Body of pancreas (tissue), 4 donors: Measurements from ENCODE around the gene LRWD1. TPM values are rescaled to one million over a fixed set of nuclear protein-coding genes. Genes with fewer than 3 reads are reported as not detected.
"Not testable (repeated sequence)": the region's sequence is repeated elsewhere in the genome, so short reads cannot be mapped to it uniquely, and the experiment has no call there.

Source experiments
- ATAC-seq: fragments of 150-250 bp; one replicate; pipeline ENCODE4 v1.9.1; 2016
- DNase-seq, 4 donors: peaks; one replicate each; pipeline ENCODE4 v3.0.0-alpha.2; 2019
- H3K27ac ChIP-seq, 4 donors: fragments of 200-600 bp; sonication (generic); 1 replicate in 3 of 4; 2 replicates in 1 of 4; pipeline versions ENCODE4 v1.5.1 to v1.6.1; 2016 to 2019; ENCODE audit warnings: mild to moderate bottlenecking in 1 of 4, mixed read lengths in 1 of 4, moderate library complexity in 1 of 4
- H3K27me3 ChIP-seq, 2 donors: fragments of 200-600 bp; sonication (generic); one replicate each; pipeline ENCODE4 v1.6.0; 2016; ENCODE audit warnings: mild to moderate bottlenecking in 1 of 2
- H3K36me3 ChIP-seq, 2 donors: fragments of 200-600 bp; sonication (generic); replicated peaks in 1 of 2; 2 replicates each; pipeline ENCODE4 v1.5.1; 2016; ENCODE audit warnings: low read depth in 2 of 2; ENCODE audit not compliant: insufficient read depth in 1 of 2
- H3K4me1 ChIP-seq: fragments of 200-600 bp; sonication (generic); one replicate; pipeline ENCODE4 v1.6.0; 2016
- H3K4me3 ChIP-seq, 2 donors: fragments of 200-600 bp; sonication (generic); 1 replicate in 1 of 2; 2 replicates in 1 of 2; pipeline ENCODE4 v1.5.1; 2016 to 2019
- H3K9me3 ChIP-seq, 3 donors: fragments of 200-600 bp; sonication (generic); 1 replicate in 2 of 3; 2 replicates in 1 of 3; pipeline ENCODE4 v1.5.1; 2016
- POLR2A ChIP-seq, 3 donors: fragments of 450-650 bp; IDR thresholded peaks; one replicate each; pipeline ENCODE4 v1.6.1; 2016; ENCODE audit warnings: antibody characterized with exemption in 3 of 3, mild to moderate bottlenecking in 2 of 3
- WGBS, 2 donors: methylation state at CpG; one replicate each; pipeline ENCODE4 v1.1.5; 2017; 5-methylcytosine and 5-hydroxymethylcytosine counted together
- intact Hi-C: fragments of 100-400 bp; cut with DNase I; formaldehyde crosslinking; loops from one replicate; pipeline ENCODE4 v1.15.1; 2023
- total RNA-seq, 2 donors: library from RNA; depleted of rRNA; stranded (reverse); fragments of >200 nt; gene quantifications; one replicate each; pipeline ENCODE4 v1.1.0, GENCODE V29; 2016
- TF ChIP-seq, protein P1 (sequence below), 7 experiments: fragments of 450-650 bp in 4 of 7; fragments of 200-600 bp in 3 of 7; sonication (generic) in 3 of 7; IDR thresholded peaks; one replicate each; pipeline ENCODE4 v1.5.1; 2016 to 2019; ENCODE audit warnings: antibody characterized with exemption in 7 of 7

The LRWD1 gene
- total RNA-seq, 2 donors from 2014 or later = 13.7 to 27.4 TPM

DNA sequence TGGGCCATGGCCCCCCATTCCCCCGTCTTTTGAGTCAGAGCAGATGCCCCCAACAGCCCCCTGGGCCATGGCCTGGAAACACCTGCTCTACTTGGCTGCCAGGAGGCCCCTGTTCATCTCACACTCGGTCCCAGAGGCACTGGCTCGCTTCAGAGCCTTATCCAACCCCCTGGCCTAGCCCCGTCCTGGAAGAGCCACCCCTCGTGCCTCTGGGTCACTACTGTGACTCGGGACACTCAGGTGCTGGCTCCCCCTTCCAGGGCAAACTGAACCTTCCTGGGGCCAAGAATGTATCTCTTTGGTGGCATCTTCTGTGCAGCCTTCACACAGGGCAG is 7.0 kb downstream of the LRWD1 start:
- no peaks in the 10 kb centered on the region for H3K27me3 ChIP-seq
- no peak overlapping the region for H3K27ac ChIP-seq
- H3K4me3 ChIP-seq = no peak overlapping the region
- no peaks in the 10 kb centered on the region for H3K4me1 ChIP-seq
- no peak for TF ChIP-seq POLR2A (IDR thresholded peaks at IDR 0.05)
- TF ChIP-seq, protein P1, sequence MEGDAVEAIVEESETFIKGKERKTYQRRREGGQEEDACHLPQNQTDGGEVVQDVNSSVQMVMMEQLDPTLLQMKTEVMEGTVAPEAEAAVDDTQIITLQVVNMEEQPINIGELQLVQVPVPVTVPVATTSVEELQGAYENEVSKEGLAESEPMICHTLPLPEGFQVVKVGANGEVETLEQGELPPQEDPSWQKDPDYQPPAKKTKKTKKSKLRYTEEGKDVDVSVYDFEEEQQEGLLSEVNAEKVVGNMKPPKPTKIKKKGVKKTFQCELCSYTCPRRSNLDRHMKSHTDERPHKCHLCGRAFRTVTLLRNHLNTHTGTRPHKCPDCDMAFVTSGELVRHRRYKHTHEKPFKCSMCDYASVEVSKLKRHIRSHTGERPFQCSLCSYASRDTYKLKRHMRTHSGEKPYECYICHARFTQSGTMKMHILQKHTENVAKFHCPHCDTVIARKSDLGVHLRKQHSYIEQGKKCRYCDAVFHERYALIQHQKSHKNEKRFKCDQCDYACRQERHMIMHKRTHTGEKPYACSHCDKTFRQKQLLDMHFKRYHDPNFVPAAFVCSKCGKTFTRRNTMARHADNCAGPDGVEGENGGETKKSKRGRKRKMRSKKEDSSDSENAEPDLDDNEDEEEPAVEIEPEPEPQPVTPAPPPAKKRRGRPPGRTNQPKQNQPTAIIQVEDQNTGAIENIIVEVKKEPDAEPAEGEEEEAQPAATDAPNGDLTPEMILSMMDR (IDR thresholded peaks at IDR 0.05) = no peak
- intact Hi-C loops = no loop called here
- 91 to 92% methylated on average over 1 to 6 of the region's 6 CpGs for WGBS, 2 donors
- DNase-seq = peak in 1 of 4 donors; percentile 1
- no peak for ATAC-seq
- H3K9me3 ChIP-seq = no peaks in the 10 kb centered on the region
- H3K36me3 ChIP-seq = peaks cover 0 to 6% of the 10 kb centered on the region in 2 donors

DNA sequence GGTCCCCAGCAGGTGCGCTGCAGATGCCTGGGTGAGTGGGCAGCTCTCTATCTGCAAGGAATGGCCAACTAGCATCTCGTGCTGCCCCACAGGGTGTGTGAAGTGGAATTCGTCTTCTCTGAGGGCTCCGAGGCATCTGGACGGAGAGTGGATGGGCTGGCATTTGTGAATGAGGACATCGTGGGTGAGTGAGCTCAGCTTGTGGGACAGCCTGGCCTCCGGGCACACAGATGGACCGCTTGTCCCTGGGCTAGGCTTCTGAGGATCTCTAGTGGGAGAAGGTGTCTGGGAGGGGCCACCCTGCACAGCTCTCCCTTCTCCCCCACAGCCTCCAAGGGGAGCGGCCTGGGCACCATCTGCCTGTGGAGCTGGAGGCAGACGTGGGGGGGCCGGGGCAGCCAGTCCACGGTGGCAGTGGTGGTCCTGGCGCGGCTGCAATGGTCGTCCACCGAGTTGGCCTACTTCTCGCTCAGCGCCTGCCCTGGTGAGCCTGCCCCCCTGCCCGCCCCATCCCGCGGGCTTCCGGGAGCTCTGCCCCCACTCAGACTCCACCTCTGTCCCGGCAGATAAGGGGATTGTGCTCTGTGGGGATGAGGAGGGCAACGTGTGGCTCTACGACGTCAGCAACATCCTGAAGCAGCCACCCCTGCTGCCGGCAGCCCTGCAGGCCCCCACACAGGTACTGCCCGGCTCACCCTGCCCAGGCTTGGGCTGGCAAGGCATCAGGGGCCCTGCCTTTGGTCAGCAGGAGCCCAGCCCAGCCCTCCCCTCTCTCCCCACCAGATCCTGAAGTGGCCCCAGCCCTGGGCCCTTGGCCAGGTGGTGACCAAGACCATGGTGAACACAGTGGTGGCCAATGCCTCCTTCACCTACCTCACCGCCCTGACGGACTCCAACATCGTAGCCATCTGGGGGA is 7.6 kb downstream of the LRWD1 start:
- Histone ChIP-seq H3K36me3 (peaks cover 0 to 6% of the 10 kb centered on the region in 2 donors), H3K4me1 (no peaks in the 10 kb centered on the region), H3K9me3 (no peaks in the 10 kb centered on the region), H3K27ac (no peak overlapping the region), H3K4me3 (no peak overlapping the region), H3K27me3 (no peaks in the 10 kb centered on the region)
- WGBS, 2 donors = 78 to 85% methylated on average over 17 of the region's 31 CpGs
- DNase-seq (peak in 1 of 4 donors; percentile 1), ATAC-seq (no peak)
- TF ChIP-seq, protein P1 (IDR thresholded peaks at IDR 0.05) = no peak
- no peak for TF ChIP-seq POLR2A (IDR thresholded peaks at IDR 0.05)
- intact Hi-C loops = no loop called here

DNA sequence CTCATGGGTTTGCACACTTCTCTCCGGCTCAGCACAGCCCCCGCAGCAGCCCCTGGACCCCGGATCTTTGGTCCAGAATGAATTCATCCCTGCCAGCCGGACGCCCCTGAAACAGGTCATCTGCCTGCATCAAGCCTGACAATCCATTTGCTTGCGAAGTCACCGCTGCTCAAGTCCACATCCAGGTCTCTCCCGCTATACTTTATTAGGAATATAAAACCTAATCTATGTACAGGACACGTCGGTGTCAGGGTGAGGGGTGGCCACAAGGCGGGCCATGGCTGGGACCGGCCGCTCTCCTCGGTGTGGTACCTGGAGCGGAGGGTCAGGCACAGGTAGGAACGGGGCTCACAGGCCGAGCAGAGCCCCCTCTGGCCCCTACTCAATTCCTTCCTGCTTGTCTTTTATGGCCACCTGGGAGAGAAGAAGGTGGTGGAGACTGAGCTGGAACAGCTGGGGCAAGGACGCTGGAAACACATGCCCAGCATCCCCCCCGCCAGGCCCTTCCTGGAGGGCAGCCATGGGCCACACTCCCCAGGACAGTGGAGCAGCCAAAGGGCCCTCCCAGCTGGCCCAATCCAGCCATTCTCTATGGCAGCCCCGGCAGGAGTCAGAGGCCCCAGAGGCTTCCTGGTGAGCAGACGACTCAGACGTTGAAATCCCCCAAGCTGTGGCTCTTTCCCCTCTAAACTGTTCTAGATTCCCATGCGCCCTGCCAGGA is 8.6 kb downstream of the LRWD1 start:
- no peaks in the 10 kb centered on the region for H3K9me3 ChIP-seq
- H3K27me3 ChIP-seq = no peaks in the 10 kb centered on the region
- H3K36me3 ChIP-seq = peaks cover 0 to 6% of the 10 kb centered on the region in 2 donors
- no peak for ATAC-seq
- no peak overlapping the region for H3K27ac ChIP-seq
- peak in 1 of 4 donors; percentile 1 for DNase-seq
- 81 to 85% methylated on average over 18 to 23 of the region's 23 CpGs for WGBS, 2 donors
- no peak overlapping the region for H3K4me3 ChIP-seq
- TF ChIP-seq POLR2A (IDR thresholded peaks at IDR 0.05) = no peak
- TF ChIP-seq, protein P1 (IDR thresholded peaks at IDR 0.05) = no peak
- no peaks in the 10 kb centered on the region for H3K4me1 ChIP-seq
- intact Hi-C loops = no loop called here

DNA sequence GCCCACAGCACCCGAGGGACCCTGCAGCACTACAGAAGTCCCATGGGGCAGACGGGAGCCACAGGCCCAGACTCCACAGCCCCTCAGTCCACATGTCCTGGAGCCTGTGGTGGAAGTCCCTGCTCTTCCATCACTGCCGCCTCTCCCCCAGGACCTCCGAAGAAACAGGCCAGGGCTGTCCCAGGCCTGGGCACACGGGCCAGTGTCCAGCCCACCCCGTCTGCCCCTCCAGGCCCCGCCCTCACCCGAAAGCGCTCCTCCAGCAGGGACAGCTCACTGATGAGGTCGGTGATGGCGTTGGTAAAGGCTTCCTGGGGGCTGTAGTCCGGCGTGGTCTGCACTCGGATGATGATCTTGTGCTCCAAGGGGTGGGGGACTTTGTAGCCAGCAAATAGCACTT is 9.3 kb downstream of the LRWD1 start:
- H3K9me3 ChIP-seq, DNase-seq: not testable (repeated sequence)
- WGBS, 2 donors = 61 to 80% methylated on average over 2 to 8 of the region's 14 CpGs

DNA sequence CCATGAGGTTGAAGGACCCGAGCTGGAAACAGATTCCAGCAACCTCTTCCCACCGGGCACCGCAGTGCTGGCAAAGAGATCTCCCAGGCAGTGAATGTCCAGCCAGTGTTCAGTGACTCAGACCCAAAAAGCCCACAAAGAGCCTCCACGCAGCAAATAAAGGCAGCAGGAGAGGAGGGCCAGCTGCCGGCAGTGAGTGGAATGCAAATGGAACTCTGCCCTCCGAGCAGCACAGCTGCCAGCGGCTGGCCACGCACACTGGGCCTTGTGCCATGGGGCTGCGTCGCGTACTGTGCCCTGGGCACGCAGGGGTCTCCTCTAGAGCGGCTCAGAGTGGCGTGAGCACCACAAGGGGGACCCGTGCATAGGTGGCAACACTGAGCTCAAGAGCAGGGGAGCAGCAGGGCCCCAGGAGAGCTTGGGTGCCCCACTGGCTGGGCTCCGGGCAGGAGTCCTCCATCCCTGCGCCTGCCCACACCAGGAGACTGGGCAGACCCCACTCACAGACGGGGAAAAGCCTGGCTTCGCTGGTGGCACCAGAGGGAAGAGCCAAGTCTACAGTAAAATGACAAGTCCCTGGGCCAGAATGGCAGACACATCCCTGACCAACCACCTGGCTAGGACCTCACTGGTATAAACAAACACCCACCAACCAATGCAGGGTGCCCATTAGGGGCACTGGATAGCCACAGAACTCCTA is 10.1 kb downstream of the LRWD1 start:
- DNase-seq = peak in 1 of 4 donors; percentile 4
- ATAC-seq, H3K9me3 ChIP-seq, H3K27ac ChIP-seq, H3K4me3 ChIP-seq, intact Hi-C loops, H3K27me3 ChIP-seq, H3K4me1 ChIP-seq, H3K36me3 ChIP-seq: not testable (repeated sequence)
- 75% methylated on average over 6 of the region's 19 CpGs; no CpG with 5 or more reads in 1 of the 2 donors for WGBS, 2 donors

More for the DNA sequence above, 9.3 kb downstream of the LRWD1 start:
- H3K27me3 ChIP-seq, H3K4me3 ChIP-seq, H3K27ac ChIP-seq, intact Hi-C loops, H3K4me1 ChIP-seq, ATAC-seq, H3K36me3 ChIP-seq: not testable (repeated sequence)
